Mononuclear cell (primary cell): Measurements from ENCODE around the gene MYNN. TPM values are rescaled to one million over a fixed set of nuclear protein-coding genes. Genes with fewer than 3 reads are reported as not detected.

ENCODE experiments used
- H3K27me3 ChIP-seq: 2 replicates; pipeline ENCODE4 v1.6.0; 2011; ENCODE audit warnings: low read length, control low read depth; ENCODE audit not compliant: insufficient read depth
- H3K4me1 ChIP-seq: 2 replicates; pipeline ENCODE4 v1.5.1; 2011; ENCODE audit warnings: mild to moderate bottlenecking, low read length, control low read depth; ENCODE audit not compliant: insufficient read depth
- H3K4me3 ChIP-seq: 2 replicates; pipeline ENCODE4 v1.5.1; 2011; ENCODE audit warnings: mild to moderate bottlenecking, low read length, moderate library complexity
- H3K9me3 ChIP-seq: 2 replicates; pipeline ENCODE4 v1.5.1; 2011; ENCODE audit warnings: low read depth, mild to moderate bottlenecking, control low read depth, low read length
- total RNA-seq: library from RNA; depleted of rRNA; stranded (reverse); fragments of >200 nt; gene quantifications from one replicate; pipeline ENCODE4 v1.2.3, GENCODE V29; 2012

MYNN gene
- total RNA-seq, 1 donor = 36.6 TPM

GRCh38 chr3:169804681-169805080 is 31.5 kb downstream of the MYNN start:
- no peaks in the 10 kb centered on the region for H3K27me3 ChIP-seq
- no peaks in the 10 kb centered on the region for H3K4me1 ChIP-seq

GRCh38 chr3:169809230-169809795 is 36.1 kb downstream of the MYNN start:
- no peak overlapping the region for H3K4me3 ChIP-seq
- peaks cover 28% of the 10 kb centered on the region for H3K4me1 ChIP-seq
- H3K27me3 ChIP-seq = no peaks in the 10 kb centered on the region
- no peaks in the 10 kb centered on the region for H3K9me3 ChIP-seq

More at GRCh38 chr3:169804681-169805080, 31.5 kb downstream of the MYNN start:
- no peaks in the 10 kb centered on the region for H3K9me3 ChIP-seq
- no peak overlapping the region for H3K4me3 ChIP-seq

- H3K9me3 ChIP-seq = peaks cover 10% of the 10 kb centered on the region
- no peaks in the 10 kb centered on the region for H3K27me3 ChIP-seq
- H3K4me3 ChIP-seq = peak overlapping the region; percentile 43
- H3K4me1 ChIP-seq = peaks cover 29% of the 10 kb centered on the region
These were observed 38.6 kb downstream of the MYNN start for GRCh38 chr3:169811631-169812331.

- Histone ChIP-seq H3K4me1 (peaks cover 29% of the 10 kb centered on the region), H3K27me3 (no peaks in the 10 kb centered on the region), H3K4me3 (peak within 1 kb of the TSS; percentile 43), H3K9me3 (peaks cover 10% of the 10 kb centered on the region)
These were observed 39.4 kb downstream of the MYNN start, which contains the start of the genes LRRC34 and LRRIQ4 for GRCh38 chr3:169812332-169813235. Gene LRRC34, minus strand, starts transcription at chr3:169812904. Its CDS starts 356 bp downstream, at chr3:169812548. Gene LRRIQ4, plus strand, starts transcription at chr3:169812870. Its CDS starts 9,052 bp downstream, at chr3:169821922.

- Histone ChIP-seq H3K4me3 (peak overlapping the region; percentile 43), H3K4me1 (peaks cover 29% of the 10 kb centered on the region), H3K9me3 (peaks cover 10% of the 10 kb centered on the region), H3K27me3 (no peaks in the 10 kb centered on the region)
These were observed 40.1 kb downstream of the MYNN start for GRCh38 chr3:169813278-169813677.

GRCh38 chr3:169813757-169814517 is 40.7 kb downstream of the MYNN start:
- Histone ChIP-seq H3K4me1 (peaks cover 29% of the 10 kb centered on the region), H3K4me3 (peak overlapping the region; percentile 43), H3K27me3 (no peaks in the 10 kb centered on the region), H3K9me3 (peaks cover 10% of the 10 kb centered on the region)

GRCh38 chr3:169815590-169816150 is 42.5 kb downstream of the MYNN start:
- Histone ChIP-seq H3K4me3 (no peak overlapping the region), H3K9me3 (peaks cover 10% of the 10 kb centered on the region), H3K27me3 (no peaks in the 10 kb centered on the region), H3K4me1 (peaks cover 29% of the 10 kb centered on the region)

- Histone ChIP-seq H3K4me3 (no peak overlapping the region), H3K9me3 (peaks cover 10% of the 10 kb centered on the region), H3K27me3 (no peaks in the 10 kb centered on the region), H3K4me1 (peaks cover 10% of the 10 kb centered on the region)
These were observed 45.1 kb downstream of the MYNN start for GRCh38 chr3:169818316-169818715.

- Histone ChIP-seq H3K4me1 (no peaks in the 10 kb centered on the region), H3K4me3 (no peak overlapping the region), H3K27me3 (no peaks in the 10 kb centered on the region), H3K9me3 (no peaks in the 10 kb centered on the region)
These were observed 48.9 kb downstream of the MYNN start for GRCh38 chr3:169822091-169822490.

GRCh38 chr3:169822540-169822939 is 49.3 kb downstream of the MYNN start:
- no peak overlapping the region for H3K4me3 ChIP-seq

GRCh38 chr3:169822983-169823382 is 49.8 kb downstream of the MYNN start:
- Histone ChIP-seq H3K9me3 (no peaks in the 10 kb centered on the region), H3K4me1 (no peaks in the 10 kb centered on the region), H3K27me3 (no peaks in the 10 kb centered on the region), H3K4me3 (no peak overlapping the region)

More at GRCh38 chr3:169822540-169822939, 49.3 kb downstream of the MYNN start:
- H3K27me3 ChIP-seq = no peaks in the 10 kb centered on the region
- H3K9me3 ChIP-seq = no peaks in the 10 kb centered on the region
- H3K4me1 ChIP-seq = no peaks in the 10 kb centered on the region

GRCh38 chr3:169825316-169825715 is 52.1 kb downstream of the MYNN start:
- Histone ChIP-seq H3K27me3 (no peaks in the 10 kb centered on the region), H3K9me3 (no peaks in the 10 kb centered on the region), H3K4me1 (no peaks in the 10 kb centered on the region), H3K4me3 (no peak overlapping the region)

- Histone ChIP-seq H3K4me1 (no peaks in the 10 kb centered on the region), H3K9me3 (no peaks in the 10 kb centered on the region), H3K27me3 (no peaks in the 10 kb centered on the region), H3K4me3 (no peak overlapping the region)
These were observed 54.5 kb downstream of the MYNN start for GRCh38 chr3:169827712-169828111.

- H3K9me3 ChIP-seq = no peaks in the 10 kb centered on the region
- H3K27me3 ChIP-seq = no peaks in the 10 kb centered on the region
- H3K4me1 ChIP-seq = peaks cover 15% of the 10 kb centered on the region
- H3K4me3 ChIP-seq = no peak overlapping the region
These were observed 62.3 kb downstream of the MYNN start for GRCh38 chr3:169835533-169835932.
